Smooth muscle cell (in vitro differentiated cells): ENCODE results near the gene ARHGAP10. TPM values are rescaled to one million over a fixed set of nuclear protein-coding genes. Genes with fewer than 3 reads are reported as not detected.

ENCODE experiments used
- DNase-seq: peaks from one replicate; lab custom pipeline; 2025; ENCODE audit not compliant: unreplicated experiment; lab: John Stamatoyannopoulos, UW
- H2AFZ ChIP-seq: fragments of 200-600 bp; sonication (generic); 2 replicates; pipeline ENCODE4 v1.6.0; 2016; ENCODE audit warnings: antibody characterized with exemption, low read depth, mild to moderate bottlenecking
- H3F3A ChIP-seq: fragments of 200-600 bp; sonication (generic); 2 replicates; pipeline ENCODE4 v1.6.0; 2017; ENCODE audit warnings: antibody characterized with exemption, low read depth
- H3K27ac ChIP-seq: fragments of 200-600 bp; sonication (generic); 2 replicates; pipeline ENCODE4 v1.5.1; 2016; ENCODE audit warnings: low read depth, mild to moderate bottlenecking
- H3K27me3 ChIP-seq: fragments of 200-600 bp; sonication (generic); 2 replicates; pipeline ENCODE4 v1.6.1; 2016; ENCODE audit warnings: low read depth, mild to moderate bottlenecking
- H3K36me3 ChIP-seq: fragments of 200-600 bp; sonication (generic); 2 replicates; pipeline ENCODE4 v1.5.1; 2016; ENCODE audit warnings: low read depth
- H3K4me1 ChIP-seq: fragments of 200-600 bp; sonication (generic); 2 replicates; pipeline ENCODE4 v1.5.1; 2016; ENCODE audit warnings: low read depth
- H3K4me2 ChIP-seq: fragments of 200-600 bp; sonication (generic); 2 replicates; pipeline ENCODE4 v1.6.0; 2016; ENCODE audit warnings: mild to moderate bottlenecking
- H3K4me3 ChIP-seq: fragments of 200-600 bp; sonication (generic); 2 replicates; pipeline ENCODE4 v1.5.1; 2016; ENCODE audit warnings: mild to moderate bottlenecking
- H3K79me2 ChIP-seq: fragments of 200-600 bp; sonication (generic); 2 replicates; pipeline ENCODE4 v1.6.0; 2016; ENCODE audit warnings: low read depth, mild to moderate bottlenecking
- H3K9ac ChIP-seq: fragments of 200-600 bp; sonication (generic); 2 replicates; pipeline ENCODE4 v1.6.0; 2016; ENCODE audit warnings: low read depth
- H3K9me3 ChIP-seq: fragments of 200-600 bp; sonication (generic); replicated peaks from 2 replicates; pipeline ENCODE4 v1.5.1; 2016; ENCODE audit warnings: low read depth
- H4K20me1 ChIP-seq: fragments of 200-600 bp; sonication (generic); 2 replicates; pipeline ENCODE4 v1.6.0; 2016; ENCODE audit warnings: low read depth
- WGBS: methylation state at CpG from one replicate; pipeline ENCODE4 v1.1.7; 2016; ENCODE audit warnings: low lambda C conversion rate; 5-methylcytosine and 5-hydroxymethylcytosine counted together
- polyA plus RNA-seq: library from polyadenylated mRNA; unstranded; fragments of >200 nt; fragmentation: Nextera tagmentation; extraction: Ambion mirVana; gene quantifications from 2 replicates; pipeline ENCODE4 v1.2.1, GENCODE V29; 2016
- total RNA-seq: library from RNA; depleted of rRNA; stranded (reverse); fragments of >200 nt; gene quantifications from 2 replicates; pipeline ENCODE4 v1.2.3, GENCODE V29; 2014
- TF ChIP-seq, protein P1 (sequence below): fragments of 200-600 bp; sonication (generic); IDR thresholded peaks from 2 replicates; pipeline ENCODE4 v1.5.1; 2017; ENCODE audit warnings: borderline replicate concordance, mild to moderate bottlenecking, antibody characterized with exemption; ENCODE audit not compliant: insufficient read depth, poor library complexity, severe bottlenecking

ARHGAP10 gene
- total and polyA plus RNA-seq, 2 experiments from 2014 or later = 6.2 to 11.6 TPM

DNA sequence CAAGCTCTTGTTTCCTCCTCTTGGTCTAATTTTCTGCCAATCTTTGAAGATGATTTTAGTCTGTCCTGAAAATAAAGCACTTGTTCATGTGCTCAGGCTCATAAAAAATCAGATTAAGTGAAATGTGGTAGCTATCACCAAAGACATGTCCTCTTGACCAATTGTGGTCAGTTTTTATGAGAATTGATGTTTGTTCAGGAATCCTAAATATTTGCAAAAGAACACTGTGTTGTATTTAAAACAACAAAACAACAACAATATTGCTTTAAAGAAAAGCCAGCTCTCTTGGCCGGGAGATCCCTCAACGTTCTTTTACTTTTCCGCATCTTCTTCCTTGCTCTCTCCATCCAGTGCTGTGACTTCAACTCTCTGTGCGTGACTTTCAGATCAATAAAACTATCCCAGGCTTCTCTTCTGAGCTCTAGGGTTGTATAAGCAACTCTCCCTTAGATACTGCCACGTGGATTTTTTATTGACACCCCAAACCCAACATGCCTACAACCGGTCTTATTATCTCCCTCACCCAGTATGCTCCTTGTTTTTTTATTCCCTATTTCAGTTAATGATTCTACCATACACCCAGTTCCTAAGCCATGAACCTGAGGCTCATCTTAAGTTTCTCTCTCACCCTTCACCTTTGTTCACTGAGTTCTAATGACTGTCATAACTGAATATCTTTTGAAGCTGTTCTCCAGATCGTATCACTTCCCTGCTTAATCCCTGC is 309.9 kb downstream of the ARHGAP10 start:
- Histone ChIP-seq H3K4me2 (no peak overlapping the region), H3K9me3 (no peaks in the 10 kb centered on the region), H3K36me3 (no peaks in the 10 kb centered on the region), H3K27me3 (no peaks in the 10 kb centered on the region), H3K9ac (no peak overlapping the region), H4K20me1 (no peaks in the 10 kb centered on the region), H3F3A (no peaks in the 10 kb centered on the region), H3K27ac (no peak overlapping the region), H2AFZ (no peak overlapping the region), H3K79me2 (no peaks in the 10 kb centered on the region), H3K4me1 (no peaks in the 10 kb centered on the region), H3K4me3 (no peak overlapping the region)
- TF ChIP-seq, protein P1, sequence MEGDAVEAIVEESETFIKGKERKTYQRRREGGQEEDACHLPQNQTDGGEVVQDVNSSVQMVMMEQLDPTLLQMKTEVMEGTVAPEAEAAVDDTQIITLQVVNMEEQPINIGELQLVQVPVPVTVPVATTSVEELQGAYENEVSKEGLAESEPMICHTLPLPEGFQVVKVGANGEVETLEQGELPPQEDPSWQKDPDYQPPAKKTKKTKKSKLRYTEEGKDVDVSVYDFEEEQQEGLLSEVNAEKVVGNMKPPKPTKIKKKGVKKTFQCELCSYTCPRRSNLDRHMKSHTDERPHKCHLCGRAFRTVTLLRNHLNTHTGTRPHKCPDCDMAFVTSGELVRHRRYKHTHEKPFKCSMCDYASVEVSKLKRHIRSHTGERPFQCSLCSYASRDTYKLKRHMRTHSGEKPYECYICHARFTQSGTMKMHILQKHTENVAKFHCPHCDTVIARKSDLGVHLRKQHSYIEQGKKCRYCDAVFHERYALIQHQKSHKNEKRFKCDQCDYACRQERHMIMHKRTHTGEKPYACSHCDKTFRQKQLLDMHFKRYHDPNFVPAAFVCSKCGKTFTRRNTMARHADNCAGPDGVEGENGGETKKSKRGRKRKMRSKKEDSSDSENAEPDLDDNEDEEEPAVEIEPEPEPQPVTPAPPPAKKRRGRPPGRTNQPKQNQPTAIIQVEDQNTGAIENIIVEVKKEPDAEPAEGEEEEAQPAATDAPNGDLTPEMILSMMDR = no peak
- DNase-seq = no peak
- 93% methylated on average over 7 of the region's 7 CpGs for WGBS

- DNase-seq = no peak
- Histone ChIP-seq H3K27ac (no peak overlapping the region), H3K4me2 (no peak overlapping the region), H3K27me3 (no peaks in the 10 kb centered on the region), H3K9ac (no peak overlapping the region), H3K79me2 (no peaks in the 10 kb centered on the region), H2AFZ (no peak overlapping the region), H3K4me3 (no peak overlapping the region), H4K20me1 (no peaks in the 10 kb centered on the region), H3F3A (no peaks in the 10 kb centered on the region), H3K36me3 (no peaks in the 10 kb centered on the region), H3K9me3 (no peaks in the 10 kb centered on the region), H3K4me1 (no peaks in the 10 kb centered on the region)
- TF ChIP-seq, protein P1 = no peak
- 92% methylated on average over 9 of the region's 9 CpGs for WGBS
Measured at GRCh38 chr4:148044089-148044911, 312.4 kb downstream of the ARHGAP10 start.

- no peak overlapping the region for H2AFZ ChIP-seq
- 82% methylated on average over 4 of the region's 4 CpGs for WGBS
- H3K27me3 ChIP-seq = no peaks in the 10 kb centered on the region
- no peaks in the 10 kb centered on the region for H3K9me3 ChIP-seq
- no peak overlapping the region for H3K4me2 ChIP-seq
- H3F3A ChIP-seq = no peaks in the 10 kb centered on the region
- TF ChIP-seq, protein P1 = no peak
- H4K20me1 ChIP-seq = no peaks in the 10 kb centered on the region
- H3K9ac ChIP-seq = no peak overlapping the region
- no peaks in the 10 kb centered on the region for H3K36me3 ChIP-seq
- H3K27ac ChIP-seq = no peak overlapping the region
- DNase-seq = no peak
- no peaks in the 10 kb centered on the region for H3K4me1 ChIP-seq
- no peaks in the 10 kb centered on the region for H3K79me2 ChIP-seq
- no peak overlapping the region for H3K4me3 ChIP-seq
Measured at GRCh38 chr4:148044912-148045352, 313.0 kb downstream of the ARHGAP10 start.
